HEK293 (cell line): ENCODE results near the gene UTP3.
A peak's percentile ranks its signal among the peaks of the same experiment; 100 is the strongest.

Source experiments
- CTCF ChIA-PET: fragments of 350-600 bp; formaldehyde crosslinking; extraction: SDS; loops from one replicate; lab custom pipeline; 2021; ENCODE audit warnings: antibody characterized with exemption; lab: Yijun Ruan, JAX
- POLR2A ChIA-PET: fragments of 300-600 bp; formaldehyde crosslinking; extraction: SDS; loops from one replicate; lab custom pipeline; 2020; ENCODE audit warnings: antibody characterized with exemption, inconsistent platforms; lab: Yijun Ruan, JAX
- H3K27ac ChIP-seq: fragments of 200-500 bp; sonication (Bioruptor generic); 2 replicates; pipeline ENCODE4 v1.5.1; 2014; ENCODE audit warnings: low read depth, low read length, control low read depth, inconsistent platforms; ENCODE audit errors: extremely low read depth
- H3K36me3 ChIP-seq, 2 experiments: fragments of 200-500 bp in 1 of 2; sonication (Bioruptor generic) in 1 of 2; 1 replicate in 1 of 2; 2 replicates in 1 of 2; pipeline ENCODE4 v1.5.1; 2014 to 2017; ENCODE audit warnings: inconsistent platforms in 2 of 2, low read length in 2 of 2; ENCODE audit not compliant: control insufficient read depth in 2 of 2, insufficient read depth in 1 of 2
- H3K4me1 ChIP-seq: fragments of 200-500 bp; sonication (Bioruptor generic); 2 replicates; pipeline ENCODE4 v1.5.1; 2014; ENCODE audit warnings: mild to moderate bottlenecking, low read length, inconsistent platforms; ENCODE audit not compliant: control insufficient read depth, insufficient read depth
- H3K4me3 ChIP-seq: 2 replicates; pipeline ENCODE4 v1.5.1; 2011; ENCODE audit warnings: low read depth, mild to moderate bottlenecking, control low read depth, low read length, moderate library complexity
- H3K9me3 ChIP-seq: fragments of 200-500 bp; sonication (Bioruptor generic); 2 replicates; pipeline ENCODE4 v1.5.1; 2014; ENCODE audit warnings: low read depth, low read length, inconsistent platforms; ENCODE audit not compliant: control insufficient read depth, insufficient read depth
- GLI2 ChIP-seq: fragments of 450-650 bp; formaldehyde crosslinking; IDR thresholded peaks from 2 replicates; pipeline ENCODE4; 2017; ENCODE audit warnings: missing biosample characterization, missing genetic modification characterization, low read depth, borderline replicate concordance
- OSR2 ChIP-seq: fragments of 450-650 bp; formaldehyde crosslinking; IDR thresholded peaks from 2 replicates; pipeline ENCODE4 v1.5.1; 2016; ENCODE audit warnings: missing biosample characterization, missing genetic modification characterization
- PRDM1 ChIP-seq: fragments of 450-650 bp; formaldehyde crosslinking; IDR thresholded peaks from 2 replicates; pipeline ENCODE4; 2016; ENCODE audit warnings: missing biosample characterization, missing genetic modification characterization
- SCRT2 ChIP-seq: fragments of 450-650 bp; formaldehyde crosslinking; IDR thresholded peaks from 2 replicates; pipeline ENCODE4 v1.5.1; 2016; ENCODE audit warnings: missing biosample characterization, missing genetic modification characterization
- SP3 ChIP-seq: fragments of 450-650 bp; formaldehyde crosslinking; IDR thresholded peaks from 2 replicates; pipeline ENCODE4 v1.5.1; 2016; ENCODE audit warnings: missing biosample characterization, missing genetic modification characterization
- SP7 ChIP-seq: fragments of 450-650 bp; formaldehyde crosslinking; IDR thresholded peaks from 2 replicates; pipeline ENCODE4 v1.5.1; 2016; ENCODE audit warnings: missing biosample characterization, missing genetic modification characterization
- YY2 ChIP-seq: fragments of 450-650 bp; formaldehyde crosslinking; IDR thresholded peaks from 2 replicates; pipeline ENCODE4 v1.5.1; 2016; ENCODE audit warnings: missing biosample characterization, missing genetic modification characterization
- ZBTB17 ChIP-seq: fragments of 450-650 bp; formaldehyde crosslinking; IDR thresholded peaks from 2 replicates; pipeline ENCODE4 v1.5.1; 2016; ENCODE audit warnings: missing biosample characterization, missing genetic modification characterization
- ZBTB20 ChIP-seq: fragments of 450-650 bp; formaldehyde crosslinking; IDR thresholded peaks from 2 replicates; pipeline ENCODE4 v1.5.1; 2016; ENCODE audit warnings: missing biosample characterization, missing genetic modification characterization
- ZBTB21 ChIP-seq: fragments of 450-650 bp; formaldehyde crosslinking; IDR thresholded peaks from 2 replicates; pipeline ENCODE4 v1.5.1; 2017; ENCODE audit warnings: missing biosample characterization, missing genetic modification characterization
- ZBTB7A ChIP-seq: fragments of 450-650 bp; formaldehyde crosslinking; IDR thresholded peaks from 2 replicates; pipeline ENCODE4 v1.5.1; 2016; ENCODE audit warnings: low read depth, missing biosample characterization, missing genetic modification characterization
- ZIC2 ChIP-seq: fragments of 450-650 bp; formaldehyde crosslinking; IDR thresholded peaks from 2 replicates; pipeline ENCODE4 v1.5.1; 2016; ENCODE audit warnings: missing biosample characterization, missing genetic modification characterization
- ZNF112 ChIP-seq: fragments of 450-650 bp; formaldehyde crosslinking; IDR thresholded peaks from 2 replicates; pipeline ENCODE4 v1.5.0; 2017; ENCODE audit warnings: missing biosample characterization, missing genetic modification characterization
- ZNF184 ChIP-seq: fragments of 450-650 bp; IDR thresholded peaks from 2 replicates; pipeline ENCODE4 v1.5.1; 2018; ENCODE audit warnings: missing biosample characterization, mild to moderate bottlenecking, missing genetic modification characterization
- ZNF266 ChIP-seq: fragments of 450-650 bp; formaldehyde crosslinking; IDR thresholded peaks from 2 replicates; pipeline ENCODE4 v1.5.1; 2016; ENCODE audit warnings: missing biosample characterization, missing genetic modification characterization, low read depth
- ZNF311 ChIP-seq: fragments of 450-650 bp; formaldehyde crosslinking; IDR thresholded peaks from 2 replicates; pipeline ENCODE4 v1.5.1; 2017; ENCODE audit warnings: missing biosample characterization, missing genetic modification characterization, borderline replicate concordance
- ZNF394 ChIP-seq: fragments of 450-650 bp; formaldehyde crosslinking; IDR thresholded peaks from 2 replicates; pipeline ENCODE4 v1.5.1; 2016; ENCODE audit warnings: missing biosample characterization, missing genetic modification characterization, mild to moderate bottlenecking, moderate library complexity, borderline replicate concordance
- ZNF423 ChIP-seq: fragments of 450-650 bp; formaldehyde crosslinking; IDR thresholded peaks from 2 replicates; pipeline ENCODE4 v1.5.1; 2016; ENCODE audit warnings: missing biosample characterization, missing genetic modification characterization
- ZNF530 ChIP-seq: fragments of 450-650 bp; formaldehyde crosslinking; IDR thresholded peaks from 2 replicates; pipeline ENCODE4 v1.5.1; 2016; ENCODE audit warnings: low read depth, missing biosample characterization, missing genetic modification characterization
- ZNF558 ChIP-seq: fragments of 450-650 bp; formaldehyde crosslinking; IDR thresholded peaks from 2 replicates; pipeline ENCODE4 v1.5.1; 2016; ENCODE audit warnings: missing biosample characterization, missing genetic modification characterization
- ZNF585B ChIP-seq: fragments of 450-650 bp; formaldehyde crosslinking; IDR thresholded peaks from 2 replicates; pipeline ENCODE4 v1.5.1; 2016; ENCODE audit warnings: missing biosample characterization, missing genetic modification characterization
- ZNF677 ChIP-seq: fragments of 450-650 bp; IDR thresholded peaks from 2 replicates; pipeline ENCODE4 v1.5.0; 2018; ENCODE audit warnings: missing biosample characterization, mild to moderate bottlenecking, missing genetic modification characterization, moderate library complexity
- ZNF837 ChIP-seq: fragments of 450-650 bp; formaldehyde crosslinking; IDR thresholded peaks from 2 replicates; pipeline ENCODE4 v1.5.1; 2016; ENCODE audit warnings: missing biosample characterization, missing genetic modification characterization
- TF ChIP-seq, protein P1 (sequence below): fragments of 450-650 bp; formaldehyde crosslinking; IDR thresholded peaks from 2 replicates; pipeline ENCODE4 v1.5.1; 2017; ENCODE audit warnings: missing biosample characterization, missing genetic modification characterization
- TF ChIP-seq, protein P2 (sequence below): sonication (generic); formaldehyde crosslinking; IDR thresholded peaks from 2 replicates; pipeline ENCODE4 v1.8.1; 2022; ENCODE audit warnings: mild to moderate bottlenecking, moderate library complexity, missing genetic modification reagents
- TF ChIP-seq, protein P3 (sequence below): fragments of 450-650 bp; formaldehyde crosslinking; IDR thresholded peaks from 2 replicates; pipeline ENCODE4 v1.5.1; 2016; ENCODE audit warnings: missing biosample characterization, missing genetic modification characterization, borderline replicate concordance

UTP3 gene

DNA sequence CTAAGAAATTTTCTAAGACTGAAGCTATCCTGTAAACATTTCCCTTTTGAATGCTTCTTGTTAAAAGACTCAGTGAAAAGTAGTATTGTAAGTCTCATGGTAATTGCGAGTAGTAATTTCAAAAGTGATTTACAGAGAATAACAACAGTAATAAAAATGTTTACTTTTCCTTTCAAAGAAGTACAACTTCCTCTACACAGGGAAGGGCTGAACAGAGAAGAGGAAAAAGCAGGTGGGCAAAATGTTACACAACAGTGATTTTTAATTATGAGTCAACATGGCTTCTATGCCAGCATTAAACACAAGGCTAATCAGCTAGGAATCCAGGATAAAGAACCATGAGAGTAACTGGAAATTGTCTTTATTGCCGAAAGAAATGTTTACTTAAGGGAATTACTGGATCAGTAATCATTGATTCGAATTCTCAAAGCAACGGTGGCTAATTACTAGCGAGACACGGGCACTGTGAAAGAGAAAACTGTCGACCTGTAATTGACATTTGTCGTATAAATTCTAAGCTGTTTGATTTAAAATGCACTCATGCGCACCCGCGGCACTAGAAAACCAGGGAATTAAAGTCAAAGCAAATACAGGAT, 15.4 kb downstream of the UTP3 start:
- CTCF ChIA-PET: interaction anchor here (0.6 to 1.4 kb wide), 6 partner anchors 10 to 103 kb away, joined by 3 to 7 read pairs (median 4); no protein-coding TSS in a partner anchor
- Histone ChIP-seq H3K9me3 (no peaks in the 10 kb centered on the region), H3K27ac (peak overlapping the region; percentile 95), H3K4me3 (peak overlapping the region; percentile 66), H3K4me1 (peaks cover 3% of the 10 kb centered on the region; the same call in 1 of the 2 replicates), H3K36me3 (no peaks in the 10 kb centered on the region)
- POLR2A ChIA-PET: interaction anchor here (0.6 to 1.6 kb wide), 3 partner anchors 11 to 15 kb away, joined by 3 to 8 read pairs (median 3); partner anchors contain the start of gene UTP3
- TF ChIP-seq SCRT2 (tag by site-specific recombination) (no peak; the same call in 1 of the 2 replicates), GLI2 (tag by site-specific recombination) (no peak), ZBTB17 (tag by site-specific recombination) (peak; percentile 72), ZNF266 (no peak), OSR2 (tag by site-specific recombination) (peak; percentile 29; the same call in 1 of the 2 replicates), ZNF585B (tag by site-specific recombination) (peak; percentile 84), PRDM1 (peak; percentile 23; the same call in 1 of the 2 replicates), ZIC2 (no peak), SP7 (peak; percentile 70), ZNF677 (tag by site-specific recombination) (no peak)
- TF ChIP-seq, protein P1, sequence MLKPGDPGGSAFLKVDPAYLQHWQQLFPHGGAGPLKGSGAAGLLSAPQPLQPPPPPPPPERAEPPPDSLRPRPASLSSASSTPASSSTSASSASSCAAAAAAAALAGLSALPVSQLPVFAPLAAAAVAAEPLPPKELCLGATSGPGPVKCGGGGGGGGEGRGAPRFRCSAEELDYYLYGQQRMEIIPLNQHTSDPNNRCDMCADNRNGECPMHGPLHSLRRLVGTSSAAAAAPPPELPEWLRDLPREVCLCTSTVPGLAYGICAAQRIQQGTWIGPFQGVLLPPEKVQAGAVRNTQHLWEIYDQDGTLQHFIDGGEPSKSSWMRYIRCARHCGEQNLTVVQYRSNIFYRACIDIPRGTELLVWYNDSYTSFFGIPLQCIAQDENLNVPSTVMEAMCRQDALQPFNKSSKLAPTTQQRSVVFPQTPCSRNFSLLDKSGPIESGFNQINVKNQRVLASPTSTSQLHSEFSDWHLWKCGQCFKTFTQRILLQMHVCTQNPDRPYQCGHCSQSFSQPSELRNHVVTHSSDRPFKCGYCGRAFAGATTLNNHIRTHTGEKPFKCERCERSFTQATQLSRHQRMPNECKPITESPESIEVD (tag by site-specific recombination): peak; percentile 96
- TF ChIP-seq, protein P2, sequence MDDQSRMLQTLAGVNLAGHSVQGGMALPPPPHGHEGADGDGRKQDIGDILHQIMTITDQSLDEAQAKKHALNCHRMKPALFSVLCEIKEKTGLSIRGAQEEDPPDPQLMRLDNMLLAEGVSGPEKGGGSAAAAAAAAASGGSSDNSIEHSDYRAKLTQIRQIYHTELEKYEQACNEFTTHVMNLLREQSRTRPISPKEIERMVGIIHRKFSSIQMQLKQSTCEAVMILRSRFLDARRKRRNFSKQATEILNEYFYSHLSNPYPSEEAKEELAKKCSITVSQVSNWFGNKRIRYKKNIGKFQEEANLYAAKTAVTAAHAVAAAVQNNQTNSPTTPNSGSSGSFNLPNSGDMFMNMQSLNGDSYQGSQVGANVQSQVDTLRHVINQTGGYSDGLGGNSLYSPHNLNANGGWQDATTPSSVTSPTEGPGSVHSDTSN (CRISPR knock-in tag): no peak
- TF ChIP-seq, protein P3, sequence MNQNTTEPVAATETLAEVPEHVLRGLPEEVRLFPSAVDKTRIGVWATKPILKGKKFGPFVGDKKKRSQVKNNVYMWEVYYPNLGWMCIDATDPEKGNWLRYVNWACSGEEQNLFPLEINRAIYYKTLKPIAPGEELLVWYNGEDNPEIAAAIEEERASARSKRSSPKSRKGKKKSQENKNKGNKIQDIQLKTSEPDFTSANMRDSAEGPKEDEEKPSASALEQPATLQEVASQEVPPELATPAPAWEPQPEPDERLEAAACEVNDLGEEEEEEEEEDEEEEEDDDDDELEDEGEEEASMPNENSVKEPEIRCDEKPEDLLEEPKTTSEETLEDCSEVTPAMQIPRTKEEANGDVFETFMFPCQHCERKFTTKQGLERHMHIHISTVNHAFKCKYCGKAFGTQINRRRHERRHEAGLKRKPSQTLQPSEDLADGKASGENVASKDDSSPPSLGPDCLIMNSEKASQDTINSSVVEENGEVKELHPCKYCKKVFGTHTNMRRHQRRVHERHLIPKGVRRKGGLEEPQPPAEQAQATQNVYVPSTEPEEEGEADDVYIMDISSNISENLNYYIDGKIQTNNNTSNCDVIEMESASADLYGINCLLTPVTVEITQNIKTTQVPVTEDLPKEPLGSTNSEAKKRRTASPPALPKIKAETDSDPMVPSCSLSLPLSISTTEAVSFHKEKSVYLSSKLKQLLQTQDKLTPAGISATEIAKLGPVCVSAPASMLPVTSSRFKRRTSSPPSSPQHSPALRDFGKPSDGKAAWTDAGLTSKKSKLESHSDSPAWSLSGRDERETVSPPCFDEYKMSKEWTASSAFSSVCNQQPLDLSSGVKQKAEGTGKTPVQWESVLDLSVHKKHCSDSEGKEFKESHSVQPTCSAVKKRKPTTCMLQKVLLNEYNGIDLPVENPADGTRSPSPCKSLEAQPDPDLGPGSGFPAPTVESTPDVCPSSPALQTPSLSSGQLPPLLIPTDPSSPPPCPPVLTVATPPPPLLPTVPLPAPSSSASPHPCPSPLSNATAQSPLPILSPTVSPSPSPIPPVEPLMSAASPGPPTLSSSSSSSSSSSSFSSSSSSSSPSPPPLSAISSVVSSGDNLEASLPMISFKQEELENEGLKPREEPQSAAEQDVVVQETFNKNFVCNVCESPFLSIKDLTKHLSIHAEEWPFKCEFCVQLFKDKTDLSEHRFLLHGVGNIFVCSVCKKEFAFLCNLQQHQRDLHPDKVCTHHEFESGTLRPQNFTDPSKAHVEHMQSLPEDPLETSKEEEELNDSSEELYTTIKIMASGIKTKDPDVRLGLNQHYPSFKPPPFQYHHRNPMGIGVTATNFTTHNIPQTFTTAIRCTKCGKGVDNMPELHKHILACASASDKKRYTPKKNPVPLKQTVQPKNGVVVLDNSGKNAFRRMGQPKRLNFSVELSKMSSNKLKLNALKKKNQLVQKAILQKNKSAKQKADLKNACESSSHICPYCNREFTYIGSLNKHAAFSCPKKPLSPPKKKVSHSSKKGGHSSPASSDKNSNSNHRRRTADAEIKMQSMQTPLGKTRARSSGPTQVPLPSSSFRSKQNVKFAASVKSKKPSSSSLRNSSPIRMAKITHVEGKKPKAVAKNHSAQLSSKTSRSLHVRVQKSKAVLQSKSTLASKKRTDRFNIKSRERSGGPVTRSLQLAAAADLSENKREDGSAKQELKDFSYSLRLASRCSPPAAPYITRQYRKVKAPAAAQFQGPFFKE (tag by site-specific recombination): no peak

DNA sequence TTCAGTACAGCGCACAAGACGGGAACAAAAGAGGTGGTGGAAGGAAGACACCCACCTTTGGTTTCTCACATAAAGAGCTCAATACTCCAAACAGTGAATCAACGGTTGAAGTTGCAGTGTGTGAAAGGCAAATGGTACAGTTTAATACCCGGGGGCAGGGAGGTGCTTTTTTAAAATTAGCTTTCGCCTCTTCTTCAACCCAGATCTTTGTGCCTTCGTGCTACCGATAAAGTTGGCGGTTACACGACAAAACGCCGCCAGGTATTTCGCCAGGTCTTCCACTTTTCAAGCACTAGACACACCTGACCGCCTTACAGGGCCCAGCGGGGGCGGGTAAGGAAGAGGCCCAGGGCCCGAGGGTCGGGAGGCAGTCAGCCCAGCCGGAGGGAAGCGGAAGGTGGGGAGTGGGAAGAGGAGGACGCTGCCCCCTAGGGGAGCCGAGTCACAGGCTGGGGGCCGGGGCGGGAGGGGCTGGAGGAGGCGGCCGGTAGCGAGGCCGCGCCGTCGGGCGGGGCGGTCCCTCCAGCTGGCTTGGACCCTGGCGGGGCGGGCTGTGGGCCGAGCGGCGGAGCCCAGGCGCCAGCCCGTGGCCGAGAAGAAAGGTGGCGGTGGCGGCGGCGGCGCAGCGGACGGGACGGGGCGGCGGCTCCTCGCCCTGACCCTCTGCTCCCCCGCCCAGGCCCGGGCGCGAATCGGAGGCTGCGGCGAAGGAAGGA, 16.0 kb downstream of the UTP3 start:
- Histone ChIP-seq H3K36me3 (no peaks in the 10 kb centered on the region), H3K4me1 (peaks cover 3% of the 10 kb centered on the region; the same call in 1 of the 2 replicates), H3K4me3 (peak overlapping the region; percentile 66), H3K9me3 (no peaks in the 10 kb centered on the region), H3K27ac (peak overlapping the region; percentile 95)
- CTCF ChIA-PET: interaction anchor here (0.6 to 1.4 kb wide), 6 partner anchors 10 to 103 kb away, joined by 3 to 7 read pairs (median 4); no protein-coding TSS in a partner anchor
- POLR2A ChIA-PET: interaction anchor here (0.5 to 1.6 kb wide), 5 partner anchors 12 to 564 kb away, joined by 3 to 8 read pairs (median 3); partner anchors contain the start of genes MOB1B and UTP3
- no peak for TF ChIP-seq ZNF184 (tag by site-specific recombination)
- TF ChIP-seq ZNF311 (tag by site-specific recombination): no peak
- TF ChIP-seq ZBTB21 (tag by site-specific recombination): no peak
- 0 out of 2 replicates have a peak, but pooled peaks have one; percentile 20 for TF ChIP-seq ZNF394 (tag by site-specific recombination)
- no peak for TF ChIP-seq ZBTB7A
- TF ChIP-seq ZNF837 (tag by site-specific recombination): no peak
- TF ChIP-seq YY2 (tag by site-specific recombination): no peak
- no peak for TF ChIP-seq ZNF530 (tag by site-specific recombination)
- TF ChIP-seq ZNF558 (tag by site-specific recombination): no peak
- peak; percentile 52; the same call in 1 of the 2 replicates for TF ChIP-seq SP3 (tag by site-specific recombination)
- TF ChIP-seq ZNF112: no peak
- TF ChIP-seq ZNF423: 0 out of 2 replicates have a peak, but pooled peaks have one; percentile 19
- peak; percentile 70 for TF ChIP-seq ZBTB20 (tag by site-specific recombination)
